WTC11 (cell line): ENCODE results near the gene CNTNAP2. TPM values are rescaled to one million over a fixed set of nuclear protein-coding genes. Genes with fewer than 3 reads are reported as not detected.

Source experiments
- ATAC-seq: fragments of 200-7000 bp; cut with Tn5 transposase; 2 replicates; pipeline ENCODE4 v1.10.0; 2021; ENCODE audit warnings: mild to moderate bottlenecking, moderate library complexity
- Bru-seq: library from RNA; stranded (reverse); fragments of 400-500 nt; gene quantifications from one replicate; lab custom pipeline; 2021; lab: Mats Ljungman, UMichigan
- CTCF ChIA-PET: fragments of 300-600 bp; sonication (Branson Sonifier 250); formaldehyde crosslinking; loops from one replicate; lab custom pipeline; 2021; ENCODE audit warnings: antibody characterized with exemption; lab: Charles Lee
- POLR2A ChIA-PET: fragments of 350-600 bp; sonication (Branson Sonifier 250); formaldehyde crosslinking; loops from one replicate; lab custom pipeline; 2021; ENCODE audit warnings: antibody characterized with exemption; lab: Charles Lee
- DNase-seq: peaks from one replicate; pipeline ENCODE4 v3.0.0; 2021; ENCODE audit warnings: low spot score
- H3K27ac Mint-ChIP-seq: 2 replicates; pipeline ENCODE4 v1.8.0; 2021; ENCODE audit warnings: mixed read lengths
- H3K27me3 Mint-ChIP-seq: 2 replicates; pipeline ENCODE4 v1.8.0; 2021; ENCODE audit warnings: low read depth, mild to moderate bottlenecking, moderate library complexity, mixed read lengths
- H3K36me3 Mint-ChIP-seq: 2 replicates; pipeline ENCODE4 v1.8.0; 2021; ENCODE audit warnings: mixed read lengths
- H3K4me1 Mint-ChIP-seq: 2 replicates; pipeline ENCODE4 v1.8.0; 2022; ENCODE audit warnings: mixed read lengths
- H3K4me3 Mint-ChIP-seq: 2 replicates; pipeline ENCODE4 v1.8.0; 2021; ENCODE audit warnings: mild to moderate bottlenecking, moderate library complexity, mixed read lengths
- H3K9me3 Mint-ChIP-seq: 2 replicates; pipeline ENCODE4 v1.8.0; 2021; ENCODE audit warnings: mixed read lengths
- ARID4B ChIP-seq: sonication (generic); formaldehyde crosslinking; IDR thresholded peaks from 2 replicates; pipeline ENCODE4 v1.8.0; 2023; ENCODE audit warnings: missing genetic modification reagents, mild to moderate bottlenecking, borderline replicate concordance
- CBFB ChIP-seq: sonication (generic); formaldehyde crosslinking; IDR thresholded peaks from 2 replicates; pipeline ENCODE4 v1.8.1; 2022; ENCODE audit warnings: mild to moderate bottlenecking, low read depth, missing genetic modification reagents
- EMX1 ChIP-seq: fragments of 250-450 bp; sonication (Bioruptor Pico); IDR thresholded peaks from 2 replicates; pipeline ENCODE4 v1.8.0; 2021; ENCODE audit warnings: mild to moderate bottlenecking
- ERG ChIP-seq: fragments of 250-450 bp; sonication (Bioruptor Pico); IDR thresholded peaks from 2 replicates; pipeline ENCODE4 v1.8.0; 2021; ENCODE audit warnings: mild to moderate bottlenecking
- FOXP1 ChIP-seq: sonication (generic); formaldehyde crosslinking; IDR thresholded peaks from 2 replicates; pipeline ENCODE4 v1.8.0; 2022; ENCODE audit warnings: missing genetic modification reagents, mild to moderate bottlenecking, moderate library complexity, borderline replicate concordance
- GABPB1 ChIP-seq: sonication (generic); formaldehyde crosslinking; IDR thresholded peaks from 2 replicates; pipeline ENCODE4 v1.8.1; 2023; ENCODE audit warnings: mild to moderate bottlenecking, missing genetic modification reagents
- IRF1 ChIP-seq: sonication (generic); formaldehyde crosslinking; IDR thresholded peaks from 2 replicates; pipeline ENCODE4 v1.8.0; 2023; ENCODE audit warnings: missing genetic modification reagents
- KAT7 ChIP-seq: sonication (generic); formaldehyde crosslinking; IDR thresholded peaks from 2 replicates; pipeline ENCODE4 v1.8.1; 2023; ENCODE audit warnings: missing genetic modification reagents, mild to moderate bottlenecking, borderline replicate concordance
- MYBL2 ChIP-seq: sonication (generic); formaldehyde crosslinking; IDR thresholded peaks from 2 replicates; pipeline ENCODE4 v1.8.1; 2023; ENCODE audit warnings: mild to moderate bottlenecking, moderate library complexity, missing genetic modification reagents
- NFE2L1 ChIP-seq: sonication (generic); formaldehyde crosslinking; IDR thresholded peaks from 2 replicates; pipeline ENCODE4 v1.8.1; 2023; ENCODE audit warnings: missing genetic modification reagents
- NR3C1 ChIP-seq: sonication (generic); formaldehyde crosslinking; conservative IDR thresholded peaks from 2 replicates; pipeline ENCODE4 v1.8.1; 2023; ENCODE audit warnings: low read depth, mild to moderate bottlenecking, missing genetic modification reagents
- PREB ChIP-seq: sonication (generic); formaldehyde crosslinking; IDR thresholded peaks from 2 replicates; pipeline ENCODE4 v1.8.1; 2022; ENCODE audit warnings: mild to moderate bottlenecking, missing genetic modification reagents, moderate library complexity, borderline replicate concordance
- PRRX2 ChIP-seq: fragments of 250-450 bp; sonication (Bioruptor Pico); IDR thresholded peaks from 2 replicates; pipeline ENCODE4 v1.8.0; 2021; ENCODE audit warnings: mild to moderate bottlenecking
- RELA ChIP-seq: sonication (generic); formaldehyde crosslinking; IDR thresholded peaks from 2 replicates; pipeline ENCODE4 v1.8.1; 2022; ENCODE audit warnings: missing genetic modification reagents, mild to moderate bottlenecking, borderline replicate concordance
- RORB ChIP-seq: fragments of 250-450 bp; sonication (Bioruptor Pico); IDR thresholded peaks from 2 replicates; pipeline ENCODE4 v1.9.0; 2021; ENCODE audit warnings: mild to moderate bottlenecking
- ZBTB43 ChIP-seq: sonication (generic); formaldehyde crosslinking; IDR thresholded peaks from 2 replicates; pipeline ENCODE4 v1.8.1; 2023; ENCODE audit warnings: mild to moderate bottlenecking, missing genetic modification reagents
- ZNF317 ChIP-seq: sonication (generic); formaldehyde crosslinking; IDR thresholded peaks from 2 replicates; pipeline ENCODE4 v1.8.1; 2023; ENCODE audit warnings: low read depth, mild to moderate bottlenecking, moderate library complexity, missing genetic modification reagents, borderline replicate concordance
- ZNF423 ChIP-seq: fragments of 250-450 bp; sonication (Bioruptor Pico); IDR thresholded peaks from 2 replicates; pipeline ENCODE4 v2.1.2; 2022; ENCODE audit warnings: mild to moderate bottlenecking, moderate library complexity
- ZNF671 ChIP-seq: fragments of 250-450 bp; sonication (Bioruptor Pico); IDR thresholded peaks from 2 replicates; pipeline ENCODE4 v1.8.0; 2021; ENCODE audit warnings: mild to moderate bottlenecking
- long read RNA-seq, 3 experiments: library from RNA in 1 of 3; library from capped mRNA in 1 of 3; library from polyadenylated mRNA in 1 of 3; unstranded in 2 of 3; stranded (forward) in 1 of 3; transcript quantifications; one replicate each; pipeline ENCODE4 v2.0.0, GENCODE V29; 2021
- total RNA-seq: library from RNA; stranded (reverse); gene quantifications from 3 replicates; pipeline ENCODE4 v1.2.3, GENCODE V29; 2021
- TF ChIP-seq, protein P1 (sequence below): sonication (generic); formaldehyde crosslinking; IDR thresholded peaks from 2 replicates; pipeline ENCODE4 v1.8.0; 2022; ENCODE audit warnings: mild to moderate bottlenecking, missing genetic modification reagents

Gene CNTNAP2
- 54.2 to 63.8 TPM (median 55.1 TPM) in 3 replicates for total RNA-seq
- percentile 32 among the genes with signal in this experiment for Bru-seq, nascent RNA
- long read RNA-seq, experiment 1, full-length matches to known transcripts = 246 of 333 reads
- long read RNA-seq, experiment 1, partial matches to known transcripts = 33 of 333 reads
- long read RNA-seq, experiment 1, other reads (novel, unspliced or antisense) = 54 of 333 reads
- long read RNA-seq, experiment 2, partial matches to known transcripts = 2 of 91 reads
- long read RNA-seq, experiment 2, other reads (novel, unspliced or antisense) = 89 of 91 reads
- long read RNA-seq, experiment 3, full-length matches to known transcripts = 98 of 108 reads
- long read RNA-seq, experiment 3, partial matches to known transcripts = 0 of 108 reads
- long read RNA-seq, experiment 3, other reads (novel, unspliced or antisense) = 10 of 108 reads

DNA sequence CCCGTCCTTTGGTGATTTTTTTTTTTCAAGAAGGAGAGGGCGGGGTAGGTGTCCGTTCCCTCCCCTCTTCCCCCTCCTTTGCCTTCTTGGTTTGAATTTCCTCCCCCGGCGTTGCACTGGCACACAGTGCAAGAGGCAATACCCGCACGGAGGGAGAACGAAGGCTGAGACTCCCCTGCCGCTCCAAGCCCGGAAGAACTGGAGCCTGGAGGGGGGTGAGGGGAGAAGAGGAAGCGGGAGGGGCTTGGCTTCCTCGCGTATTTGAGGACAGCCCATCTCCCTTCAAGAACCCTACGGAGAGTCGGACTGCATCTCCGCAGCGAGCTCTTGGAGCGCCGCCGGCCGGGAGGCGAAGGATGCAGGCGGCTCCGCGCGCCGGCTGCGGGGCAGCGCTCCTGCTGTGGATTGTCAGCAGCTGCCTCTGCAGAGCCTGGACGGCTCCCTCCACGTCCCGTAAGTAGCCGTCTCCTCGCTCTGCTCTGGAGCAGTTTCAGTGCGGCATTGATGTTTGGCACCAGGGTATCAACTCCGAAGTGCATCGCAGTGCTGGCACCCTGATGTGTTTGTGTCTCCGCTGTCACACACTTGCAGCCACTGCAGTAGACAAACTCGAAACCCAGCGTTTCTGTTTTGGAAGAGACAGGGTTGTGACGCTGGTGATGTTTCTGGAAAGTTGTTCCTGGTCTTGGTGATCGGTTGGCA lies at the start of gene CNTNAP2:
Gene CNTNAP2 (plus strand): TSS at position 281 of the 702 bp plus-strand sequence. CDS start 76 bp downstream, at position 357.
- H3K27ac Mint-ChIP-seq = no peak within 1 kb of the TSS
- ATAC-seq (peak; percentile 73), DNase-seq (peak; percentile 67)
- no peaks in the 10 kb centered on the region for H3K36me3 Mint-ChIP-seq
- POLR2A ChIA-PET = interaction anchor here (0.6 kb wide), 1 partner anchor 15 kb away, joined by 3 read pairs; no protein-coding TSS in a partner anchor
- H3K4me1 Mint-ChIP-seq = peaks cover 18% of the 10 kb centered on the region
- H3K4me3 Mint-ChIP-seq = peak within 1 kb of the TSS; percentile 90
- H3K9me3 Mint-ChIP-seq = no peaks in the 10 kb centered on the region
- no peak for TF ChIP-seq ZBTB43 (CRISPR knock-in tag)
- TF ChIP-seq MYBL2 (CRISPR knock-in tag) = no peak
- TF ChIP-seq, protein P1, sequence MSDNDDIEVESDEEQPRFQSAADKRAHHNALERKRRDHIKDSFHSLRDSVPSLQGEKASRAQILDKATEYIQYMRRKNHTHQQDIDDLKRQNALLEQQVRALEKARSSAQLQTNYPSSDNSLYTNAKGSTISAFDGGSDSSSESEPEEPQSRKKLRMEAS = 0 out of 2 replicates have a peak, but pooled peaks have one; percentile 36
- no peak for TF ChIP-seq KAT7 (CRISPR knock-in tag)
- no peak for TF ChIP-seq FOXP1 (CRISPR knock-in tag)
- no peak for TF ChIP-seq IRF1
- TF ChIP-seq NR3C1 (CRISPR knock-in tag) = no peak
- TF ChIP-seq RELA = no peak
- TF ChIP-seq PREB (CRISPR knock-in tag) = no peak
- TF ChIP-seq ZNF671 = no peak
- no peak for TF ChIP-seq GABPB1 (CRISPR knock-in tag)
- no peak for TF ChIP-seq ERG (CRISPR knock-in tag)
- TF ChIP-seq NFE2L1 (CRISPR knock-in tag) = no peak
- TF ChIP-seq CBFB (CRISPR knock-in tag) = no peak
- TF ChIP-seq EMX1 = 0 out of 2 replicates have a peak, but pooled peaks have one; percentile 57
- peak; percentile 40; the same call in 1 of the 2 replicates for TF ChIP-seq ZNF423 (CRISPR knock-in tag)
- TF ChIP-seq ZNF317 (CRISPR knock-in tag) = no peak
- TF ChIP-seq PRRX2 (CRISPR knock-in tag) = no peak
- TF ChIP-seq RORB (CRISPR knock-in tag) = no peak
- TF ChIP-seq ARID4B (CRISPR knock-in tag) = no peak
- CTCF ChIA-PET = interaction anchor here (0.5 to 2.2 kb wide), 9 partner anchors 11 to 1133 kb away, joined by 3 to 17 read pairs (median 4); no protein-coding TSS in a partner anchor
- peaks cover 32% of the 10 kb centered on the region for H3K27me3 Mint-ChIP-seq
